Measurements from ENCODE around the gene NFKBIE.

Gene NFKBIE

GRCh38 chr6:44254191-44255104, 10.9 kb downstream of the NFKBIE start:
- Histone ChIP-seq H3K4me1 (peaks cover 12% of the 10 kb centered on the region), H3K79me2 (no peaks in the 10 kb centered on the region)

GRCh38 chr6:44253307-44254101, 11.8 kb downstream of the NFKBIE start:
- H2AFZ ChIP-seq = no peak overlapping the region
- H3K4me3 ChIP-seq (ENCODE audit: low read depth, low read length) = no peak overlapping the region
- peaks cover 2% of the 10 kb centered on the region for H3K79me2 ChIP-seq
- peaks cover 13% of the 10 kb centered on the region for H3K4me1 ChIP-seq
- H3K4me2 ChIP-seq (ENCODE audit: low read length) = no peak overlapping the region
- no peaks in the 10 kb centered on the region for H3K9me3 ChIP-seq (ENCODE audit: control insufficient read depth, low read length)
- H3K36me3 ChIP-seq (ENCODE audit: control insufficient read depth, insufficient read depth, low read length) = no peaks in the 10 kb centered on the region
- peak; percentile 44 for TF ChIP-seq CTCF (IDR thresholded peaks at IDR 0.05)
- no peak overlapping the region for H3K27ac ChIP-seq
- no peaks in the 10 kb centered on the region for H3K27me3 ChIP-seq (ENCODE audit: control insufficient read depth, insufficient read depth, low read length)
- H3K9ac ChIP-seq = no peak overlapping the region

More at GRCh38 chr6:44254191-44255104, 10.9 kb downstream of the NFKBIE start:
- Histone ChIP-seq H3K36me3 (ENCODE audit: control insufficient read depth, insufficient read depth, low read length) (no peaks in the 10 kb centered on the region), H3K4me3 (ENCODE audit: low read depth, low read length) (no peak overlapping the region), H3K27me3 (ENCODE audit: control insufficient read depth, insufficient read depth, low read length) (no peaks in the 10 kb centered on the region), H3K4me2 (ENCODE audit: low read length) (no peak overlapping the region), H2AFZ (no peak overlapping the region), H3K9ac (no peak overlapping the region), H3K9me3 (ENCODE audit: control insufficient read depth, low read length) (no peaks in the 10 kb centered on the region), H3K27ac (no peak overlapping the region)
- no peak for TF ChIP-seq CTCF (IDR thresholded peaks at IDR 0.05)

- no peak for TF ChIP-seq CTCF (IDR thresholded peaks at IDR 0.05)
- H3K4me3 ChIP-seq (ENCODE audit: low read depth, low read length) = no peak overlapping the region
- no peak overlapping the region for H3K9ac ChIP-seq
- no peak overlapping the region for H3K4me2 ChIP-seq (ENCODE audit: low read length)
- H3K36me3 ChIP-seq (ENCODE audit: control insufficient read depth, insufficient read depth, low read length) = no peaks in the 10 kb centered on the region
- H3K4me1 ChIP-seq = peaks cover 13% of the 10 kb centered on the region
- H3K27me3 ChIP-seq (ENCODE audit: control insufficient read depth, insufficient read depth, low read length) = no peaks in the 10 kb centered on the region
- no peaks in the 10 kb centered on the region for H3K9me3 ChIP-seq (ENCODE audit: control insufficient read depth, low read length)
- no peak overlapping the region for H2AFZ ChIP-seq
- H3K79me2 ChIP-seq = peaks cover 14% of the 10 kb centered on the region
- H3K27ac ChIP-seq = no peak overlapping the region
Measured at GRCh38 chr6:44251576-44252524, 13.5 kb downstream of the NFKBIE start.

- peaks cover 7% of the 10 kb centered on the region for H3K4me1 ChIP-seq
- H2AFZ ChIP-seq = no peak overlapping the region
- no peak overlapping the region for H3K4me3 ChIP-seq (ENCODE audit: low read depth, low read length)
- H3K9ac ChIP-seq = no peak overlapping the region
- no peak overlapping the region for H3K27ac ChIP-seq
- H3K79me2 ChIP-seq = peaks cover 15% of the 10 kb centered on the region
- no peaks in the 10 kb centered on the region for H3K36me3 ChIP-seq (ENCODE audit: control insufficient read depth, insufficient read depth, low read length)
- H3K9me3 ChIP-seq (ENCODE audit: control insufficient read depth, low read length) = no peaks in the 10 kb centered on the region
- no peak for TF ChIP-seq CTCF (IDR thresholded peaks at IDR 0.05)
- no peak overlapping the region for H3K4me2 ChIP-seq (ENCODE audit: low read length)
- no peaks in the 10 kb centered on the region for H3K27me3 ChIP-seq (ENCODE audit: control insufficient read depth, insufficient read depth, low read length)
Measured at GRCh38 chr6:44250718-44251123, 14.6 kb downstream of the NFKBIE start.
